ENCODE data around the gene OGFOD1.

OGFOD1 gene

GRCh38 chr16:56491657-56492261 is 40.4 kb downstream of the OGFOD1 start:
- TF ChIP-seq, protein P1, sequence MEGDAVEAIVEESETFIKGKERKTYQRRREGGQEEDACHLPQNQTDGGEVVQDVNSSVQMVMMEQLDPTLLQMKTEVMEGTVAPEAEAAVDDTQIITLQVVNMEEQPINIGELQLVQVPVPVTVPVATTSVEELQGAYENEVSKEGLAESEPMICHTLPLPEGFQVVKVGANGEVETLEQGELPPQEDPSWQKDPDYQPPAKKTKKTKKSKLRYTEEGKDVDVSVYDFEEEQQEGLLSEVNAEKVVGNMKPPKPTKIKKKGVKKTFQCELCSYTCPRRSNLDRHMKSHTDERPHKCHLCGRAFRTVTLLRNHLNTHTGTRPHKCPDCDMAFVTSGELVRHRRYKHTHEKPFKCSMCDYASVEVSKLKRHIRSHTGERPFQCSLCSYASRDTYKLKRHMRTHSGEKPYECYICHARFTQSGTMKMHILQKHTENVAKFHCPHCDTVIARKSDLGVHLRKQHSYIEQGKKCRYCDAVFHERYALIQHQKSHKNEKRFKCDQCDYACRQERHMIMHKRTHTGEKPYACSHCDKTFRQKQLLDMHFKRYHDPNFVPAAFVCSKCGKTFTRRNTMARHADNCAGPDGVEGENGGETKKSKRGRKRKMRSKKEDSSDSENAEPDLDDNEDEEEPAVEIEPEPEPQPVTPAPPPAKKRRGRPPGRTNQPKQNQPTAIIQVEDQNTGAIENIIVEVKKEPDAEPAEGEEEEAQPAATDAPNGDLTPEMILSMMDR (IDR thresholded peaks at IDR 0.05; ENCODE audit: low read depth, low read length), result no peak
- TF ChIP-seq POLR2A (IDR thresholded peaks at IDR 0.05; ENCODE audit: extremely low read depth, insufficient read length) (no peak), MYC (IDR thresholded peaks at IDR 0.05; ENCODE audit: low read depth, low read length) (no peak)
- TF ChIP-seq, protein P2, sequence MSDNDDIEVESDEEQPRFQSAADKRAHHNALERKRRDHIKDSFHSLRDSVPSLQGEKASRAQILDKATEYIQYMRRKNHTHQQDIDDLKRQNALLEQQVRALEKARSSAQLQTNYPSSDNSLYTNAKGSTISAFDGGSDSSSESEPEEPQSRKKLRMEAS (IDR thresholded peaks at IDR 0.05; ENCODE audit: low read depth, low read length), result no peak
- DNase-seq (ENCODE audit: low read depth), result no peak
- H3K4me3 ChIP-seq (ENCODE audit: low read depth, low read length), result no peak overlapping the region

DNA sequence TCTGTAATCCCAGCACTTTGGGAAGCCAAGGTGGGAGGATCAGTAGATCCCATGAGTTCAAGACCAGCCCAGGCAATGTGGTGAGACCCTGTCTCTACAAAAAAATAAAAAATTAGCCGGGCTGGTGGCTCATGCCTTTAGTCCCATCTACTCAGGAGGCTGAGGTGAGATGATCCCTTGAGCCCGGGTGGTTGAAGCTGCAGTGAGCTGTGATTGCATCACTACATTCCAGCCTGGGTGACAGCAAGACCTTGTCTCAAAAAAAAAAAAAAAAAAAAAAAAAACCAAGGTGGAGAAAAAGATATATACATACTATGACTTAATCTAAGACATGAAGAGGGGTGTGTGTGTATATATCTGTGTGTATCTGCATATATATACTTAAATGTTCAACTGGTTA is 41.8 kb downstream of the OGFOD1 start:
- TF ChIP-seq POLR2A (IDR thresholded peaks at IDR 0.05; ENCODE audit: extremely low read depth, insufficient read length) (no peak), MYC (IDR thresholded peaks at IDR 0.05; ENCODE audit: low read depth, low read length) (no peak)
- TF ChIP-seq, protein P2 (IDR thresholded peaks at IDR 0.05; ENCODE audit: low read depth, low read length), result no peak
- TF ChIP-seq, protein P1 (IDR thresholded peaks at IDR 0.05; ENCODE audit: low read depth, low read length), result no peak
- DNase-seq (ENCODE audit: low read depth), result no peak
- H3K4me3 ChIP-seq (ENCODE audit: low read depth, low read length), result no peak overlapping the region

GRCh38 chr16:56493815-56494214 is 42.5 kb downstream of the OGFOD1 start:
- DNase-seq (ENCODE audit: low read depth), result no peak
- H3K4me3 ChIP-seq (ENCODE audit: low read depth, low read length), result no peak overlapping the region
- TF ChIP-seq POLR2A (IDR thresholded peaks at IDR 0.05; ENCODE audit: extremely low read depth, insufficient read length) (no peak), MYC (IDR thresholded peaks at IDR 0.05; ENCODE audit: low read depth, low read length) (no peak)
- TF ChIP-seq, protein P2 (IDR thresholded peaks at IDR 0.05; ENCODE audit: low read depth, low read length), result no peak
- TF ChIP-seq, protein P1 (IDR thresholded peaks at IDR 0.05; ENCODE audit: low read depth, low read length), result no peak

DNA sequence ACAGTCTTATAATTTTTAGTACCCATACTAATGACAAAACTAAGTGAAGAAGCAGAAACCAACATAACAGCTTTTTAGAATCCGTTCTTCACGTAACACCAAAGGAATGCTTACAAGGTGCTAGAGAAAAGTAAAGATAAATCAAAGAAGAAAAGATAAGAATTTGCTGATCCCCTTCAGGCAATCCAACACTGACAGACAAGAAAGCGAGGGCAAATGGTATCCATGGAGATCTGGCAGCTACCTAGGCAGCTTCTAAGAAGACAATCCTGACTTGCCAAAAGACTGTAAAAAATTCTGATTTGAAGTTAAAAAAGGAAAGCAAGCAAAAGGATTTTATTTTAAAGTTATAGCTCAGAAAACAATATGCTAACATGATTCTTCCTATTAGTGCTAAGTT is 53.8 kb downstream of the OGFOD1 start:
- TF ChIP-seq POLR2A (IDR thresholded peaks at IDR 0.05; ENCODE audit: extremely low read depth, insufficient read length) (no peak), MYC (IDR thresholded peaks at IDR 0.05; ENCODE audit: low read depth, low read length) (no peak)
- TF ChIP-seq, protein P1 (IDR thresholded peaks at IDR 0.05; ENCODE audit: low read depth, low read length), result no peak
- TF ChIP-seq, protein P2 (IDR thresholded peaks at IDR 0.05; ENCODE audit: low read depth, low read length), result no peak
- no peak for DNase-seq (ENCODE audit: low read depth)
- no peak overlapping the region for H3K4me3 ChIP-seq (ENCODE audit: low read depth, low read length)

DNA sequence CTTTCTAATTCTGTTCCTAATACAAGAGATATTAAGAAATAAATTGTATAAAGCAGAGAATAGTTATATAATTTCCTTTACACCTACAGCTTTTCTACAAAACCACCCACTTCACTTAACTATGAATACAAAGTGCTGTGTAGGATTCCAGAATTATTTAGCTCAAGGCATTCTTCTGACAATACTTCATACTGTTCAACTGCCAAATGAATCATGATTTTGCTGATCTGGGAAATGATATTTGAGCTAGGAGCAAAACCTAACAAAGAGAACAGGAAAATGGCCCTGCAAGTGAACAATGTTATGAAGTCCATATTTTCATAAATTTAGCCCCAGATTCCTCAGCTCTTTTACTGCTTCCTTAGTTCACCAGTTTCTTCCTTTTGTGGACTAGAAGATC is 55.6 kb downstream of the OGFOD1 start:
- no peak for TF ChIP-seq POLR2A (IDR thresholded peaks at IDR 0.05; ENCODE audit: extremely low read depth, insufficient read length)
- TF ChIP-seq MYC (IDR thresholded peaks at IDR 0.05; ENCODE audit: low read depth, low read length), result no peak
- TF ChIP-seq, protein P2 (IDR thresholded peaks at IDR 0.05; ENCODE audit: low read depth, low read length), result no peak
- TF ChIP-seq, protein P1 (IDR thresholded peaks at IDR 0.05; ENCODE audit: low read depth, low read length), result no peak
- no peak overlapping the region for H3K4me3 ChIP-seq (ENCODE audit: low read depth, low read length)
- no peak for DNase-seq (ENCODE audit: low read depth)

All from NB4 (cell line).